Nephron progenitor cell (in vitro differentiated cells): ENCODE data around the gene HPCAL1.

Experiments used
- DNase-seq: peaks from one replicate; pipeline ENCODE4 v3.0.0; 2021
- H3K27ac Mint-ChIP-seq: 2 replicates; pipeline ENCODE4 v1.8.0; 2021; ENCODE audit warnings: mild to moderate bottlenecking, moderate library complexity, mixed read lengths
- H3K27me3 Mint-ChIP-seq: 2 replicates; pipeline ENCODE4 v1.8.0; 2021; ENCODE audit warnings: mild to moderate bottlenecking, low read depth, mixed read lengths; ENCODE audit not compliant: poor library complexity
- H3K36me3 Mint-ChIP-seq: 2 replicates; pipeline ENCODE4 v1.8.0; 2021; ENCODE audit warnings: low read depth, mixed read lengths
- H3K4me1 Mint-ChIP-seq: 2 replicates; pipeline ENCODE4 v1.8.0; 2021; ENCODE audit warnings: mixed read lengths
- H3K4me3 Mint-ChIP-seq: 2 replicates; pipeline ENCODE4 v1.8.0; 2021; ENCODE audit warnings: mild to moderate bottlenecking, moderate library complexity, mixed read lengths
- H3K9me3 Mint-ChIP-seq: 2 replicates; pipeline ENCODE4 v1.8.0; 2021; ENCODE audit warnings: mild to moderate bottlenecking, moderate library complexity, mixed read lengths
- TF ChIP-seq, protein P1 (sequence below): fragments of 200-600 bp; sonication (generic); IDR thresholded peaks from 2 replicates; pipeline ENCODE4 v1.5.0; 2021; ENCODE audit warnings: antibody characterized with exemption

Gene HPCAL1

DNA sequence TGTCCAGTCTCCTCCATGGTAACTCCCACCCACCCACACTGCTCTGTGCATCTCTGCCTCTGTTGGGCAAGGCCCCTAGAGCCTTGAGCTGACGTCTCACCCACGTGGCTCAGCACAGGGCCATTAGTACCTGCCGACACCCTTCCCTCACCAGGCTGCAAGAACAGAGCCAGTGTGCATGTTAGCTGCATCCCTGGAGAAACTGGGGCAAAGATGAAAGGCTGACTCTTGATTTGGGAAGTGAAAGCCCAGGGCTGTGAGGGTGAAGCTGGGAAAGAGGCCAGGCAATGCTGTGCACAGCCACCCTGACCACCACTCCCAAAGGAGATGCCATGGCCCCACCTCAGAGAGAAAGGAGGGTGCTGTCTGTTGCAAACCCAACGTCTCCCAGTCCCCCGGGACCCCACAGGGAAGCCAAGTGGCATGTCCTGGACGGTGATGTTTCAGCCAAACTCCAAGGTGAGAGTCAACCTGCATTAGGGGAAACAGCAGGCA lies 20.0 kb upstream of the HPCAL1 start:
- no peaks in the 10 kb centered on the region for H3K9me3 Mint-ChIP-seq
- no peak for DNase-seq
- H3K27ac Mint-ChIP-seq: no peak overlapping the region
- TF ChIP-seq, protein P1, sequence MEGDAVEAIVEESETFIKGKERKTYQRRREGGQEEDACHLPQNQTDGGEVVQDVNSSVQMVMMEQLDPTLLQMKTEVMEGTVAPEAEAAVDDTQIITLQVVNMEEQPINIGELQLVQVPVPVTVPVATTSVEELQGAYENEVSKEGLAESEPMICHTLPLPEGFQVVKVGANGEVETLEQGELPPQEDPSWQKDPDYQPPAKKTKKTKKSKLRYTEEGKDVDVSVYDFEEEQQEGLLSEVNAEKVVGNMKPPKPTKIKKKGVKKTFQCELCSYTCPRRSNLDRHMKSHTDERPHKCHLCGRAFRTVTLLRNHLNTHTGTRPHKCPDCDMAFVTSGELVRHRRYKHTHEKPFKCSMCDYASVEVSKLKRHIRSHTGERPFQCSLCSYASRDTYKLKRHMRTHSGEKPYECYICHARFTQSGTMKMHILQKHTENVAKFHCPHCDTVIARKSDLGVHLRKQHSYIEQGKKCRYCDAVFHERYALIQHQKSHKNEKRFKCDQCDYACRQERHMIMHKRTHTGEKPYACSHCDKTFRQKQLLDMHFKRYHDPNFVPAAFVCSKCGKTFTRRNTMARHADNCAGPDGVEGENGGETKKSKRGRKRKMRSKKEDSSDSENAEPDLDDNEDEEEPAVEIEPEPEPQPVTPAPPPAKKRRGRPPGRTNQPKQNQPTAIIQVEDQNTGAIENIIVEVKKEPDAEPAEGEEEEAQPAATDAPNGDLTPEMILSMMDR: no peak
- peaks cover 52% of the 10 kb centered on the region for H3K4me1 Mint-ChIP-seq
- H3K27me3 Mint-ChIP-seq: peaks cover 12% of the 10 kb centered on the region
- H3K36me3 Mint-ChIP-seq: no peaks in the 10 kb centered on the region
- H3K4me3 Mint-ChIP-seq: no peak overlapping the region

DNA sequence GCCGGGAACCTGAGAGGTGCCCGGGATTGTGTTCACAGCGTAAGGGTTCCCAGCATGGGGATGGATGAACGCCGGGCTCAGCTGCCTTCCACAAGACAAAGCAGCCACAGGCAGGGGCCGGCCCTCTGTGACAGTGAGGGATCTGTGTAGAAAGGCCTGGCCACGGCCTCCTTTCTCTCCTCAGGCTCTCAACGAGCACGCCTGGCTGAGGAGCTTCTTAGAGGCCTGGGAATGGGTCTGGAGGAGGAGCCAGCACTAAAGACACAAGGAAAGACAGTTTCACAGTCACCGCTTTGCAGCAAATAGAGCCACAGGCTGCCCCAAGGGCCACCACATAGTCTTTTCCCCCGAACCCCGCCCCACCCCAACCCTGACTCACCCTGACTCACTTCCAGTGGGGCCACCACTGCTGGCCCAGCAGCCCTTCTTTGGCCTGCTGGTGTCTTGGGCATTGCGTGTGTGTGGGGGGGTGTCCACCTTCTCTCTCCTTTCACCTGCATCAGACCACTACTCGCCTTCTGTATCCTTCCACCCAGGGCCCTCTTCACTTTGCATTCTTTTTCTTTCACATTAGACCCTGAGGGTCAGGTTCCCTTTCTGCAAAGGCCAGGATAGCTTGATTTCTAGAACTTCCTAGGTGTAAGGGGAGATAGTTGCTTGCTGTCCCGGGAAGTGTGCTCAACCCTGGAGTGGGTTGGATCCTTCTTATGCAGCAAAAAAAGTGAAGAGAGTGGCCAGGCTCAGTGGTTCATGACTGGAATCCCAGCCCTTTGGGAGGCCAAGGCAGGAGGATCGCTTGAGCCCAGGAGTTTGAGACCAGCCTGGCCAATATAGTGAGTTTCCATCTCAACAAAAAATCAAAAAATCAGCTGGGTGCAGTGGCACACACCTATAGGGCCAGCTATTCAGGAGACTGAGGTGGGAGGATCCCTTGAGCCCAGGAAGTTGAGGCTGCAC lies 19.3 kb upstream of the HPCAL1 start:
- DNase-seq: no peak
- H3K27me3 Mint-ChIP-seq: peaks cover 11% of the 10 kb centered on the region
- H3K27ac Mint-ChIP-seq: peak overlapping the region; percentile 61
- H3K4me1 Mint-ChIP-seq: peaks cover 45% of the 10 kb centered on the region
- H3K9me3 Mint-ChIP-seq: no peaks in the 10 kb centered on the region
- no peak overlapping the region for H3K4me3 Mint-ChIP-seq
- H3K36me3 Mint-ChIP-seq: no peaks in the 10 kb centered on the region
- TF ChIP-seq, protein P1: no peak

DNA sequence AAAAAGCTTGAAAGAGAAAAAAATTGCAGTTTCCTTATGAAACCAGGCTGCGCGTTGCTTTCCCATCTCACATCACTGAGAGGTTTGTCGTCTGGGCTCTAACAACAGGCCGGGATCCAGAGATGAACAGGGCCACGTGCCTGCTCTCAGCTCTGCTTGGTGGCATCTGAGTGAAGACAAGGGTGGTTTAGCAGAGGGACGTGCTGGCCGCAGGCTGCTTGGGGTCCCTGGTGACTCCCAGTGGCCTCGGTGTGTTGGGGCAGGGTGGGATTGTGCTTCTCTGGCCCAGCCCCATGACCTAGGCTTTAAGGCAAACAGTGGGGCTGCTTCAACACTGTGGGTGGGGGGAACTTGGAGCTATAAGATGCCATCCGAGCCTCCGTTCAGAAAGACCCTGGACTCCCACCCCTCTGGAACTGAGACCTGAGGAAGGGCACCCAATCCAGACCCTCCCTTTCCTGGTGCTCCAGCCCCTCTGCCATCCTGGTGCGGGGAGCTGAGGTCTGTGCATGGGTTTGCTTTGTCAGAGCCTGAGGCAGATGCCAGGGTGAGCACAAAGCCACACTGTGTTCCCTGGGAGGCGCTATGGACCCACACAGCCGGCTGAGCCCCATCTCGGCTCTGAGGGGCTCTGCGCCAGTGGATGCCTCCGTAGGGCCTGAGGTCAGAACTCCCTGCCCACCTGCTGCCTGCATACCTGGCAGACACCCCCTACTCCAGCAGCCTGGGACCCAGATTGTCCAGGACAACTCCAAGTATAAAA lies 18.4 kb upstream of the HPCAL1 start:
- TF ChIP-seq, protein P1: no peak
- Mint-ChIP-seq H3K36me3 (no peaks in the 10 kb centered on the region), H3K4me1 (peaks cover 36% of the 10 kb centered on the region), H3K27me3 (peaks cover 7% of the 10 kb centered on the region), H3K27ac (no peak overlapping the region), H3K4me3 (no peak overlapping the region), H3K9me3 (no peaks in the 10 kb centered on the region)
- DNase-seq: no peak

DNA sequence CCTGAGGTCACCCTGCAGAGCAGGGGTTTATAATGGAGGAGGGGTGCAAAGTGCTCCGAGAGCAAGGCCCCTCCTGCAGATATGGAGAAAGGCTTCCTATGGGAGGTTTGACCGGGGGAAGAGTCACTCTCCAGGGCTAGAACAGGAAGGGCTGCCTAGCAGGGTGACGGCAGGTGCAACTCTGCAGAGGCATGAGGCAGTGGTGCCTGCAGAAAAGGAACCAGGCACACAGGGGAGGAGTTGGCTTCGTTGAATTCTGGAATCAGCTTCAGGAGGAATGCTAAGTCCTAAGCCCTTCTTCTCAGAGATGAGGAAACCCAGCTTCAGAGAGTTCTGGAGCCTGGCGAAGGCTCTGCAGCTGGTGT lies 17.5 kb upstream of the HPCAL1 start:
- Mint-ChIP-seq H3K4me1 (peaks cover 27% of the 10 kb centered on the region), H3K36me3 (no peaks in the 10 kb centered on the region), H3K4me3 (no peak overlapping the region), H3K27ac (no peak overlapping the region), H3K9me3 (no peaks in the 10 kb centered on the region), H3K27me3 (peaks cover 4% of the 10 kb centered on the region)
- TF ChIP-seq, protein P1: no peak
- no peak for DNase-seq

DNA sequence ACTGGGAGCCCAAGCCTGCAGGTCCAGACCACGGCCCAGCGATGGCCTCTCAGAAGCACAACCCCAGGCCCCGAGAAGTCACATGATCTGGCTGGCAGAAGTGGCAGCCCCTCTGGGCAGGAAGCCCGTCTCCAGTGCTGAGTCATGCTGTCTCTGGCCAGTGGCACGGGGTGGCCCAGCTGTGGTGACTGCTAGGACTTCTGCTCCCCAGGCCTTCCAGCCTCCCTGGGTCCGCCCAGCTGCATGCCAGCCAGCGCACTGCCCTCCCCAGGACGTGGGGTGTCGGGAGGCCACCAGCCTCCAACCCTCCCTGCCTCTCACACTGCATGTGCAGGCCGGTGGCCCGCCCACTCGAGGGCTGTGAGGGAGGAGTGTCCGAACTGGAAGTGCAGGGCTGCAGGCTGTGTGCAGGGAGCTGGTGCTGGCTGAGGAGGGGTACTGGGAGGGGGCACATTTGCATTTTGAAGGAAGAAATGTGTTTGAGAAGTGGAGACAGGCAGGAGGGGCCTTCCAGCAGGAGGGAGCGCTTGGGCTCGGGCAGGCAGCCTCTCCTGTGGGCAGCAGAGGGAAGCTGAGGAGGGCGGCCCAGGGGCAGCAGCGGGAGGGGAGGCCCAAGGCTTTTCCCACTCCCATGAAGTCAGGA lies 17.0 kb upstream of the HPCAL1 start:
- DNase-seq: peak; percentile 34
- Mint-ChIP-seq H3K27ac (no peak overlapping the region), H3K4me1 (peaks cover 24% of the 10 kb centered on the region), H3K27me3 (peaks cover 4% of the 10 kb centered on the region), H3K9me3 (no peaks in the 10 kb centered on the region), H3K4me3 (no peak overlapping the region), H3K36me3 (no peaks in the 10 kb centered on the region)
- TF ChIP-seq, protein P1: no peak
